GM18498 (cell line): Measurements from ENCODE around the gene HOXA6.

Experiments used
- ATAC-seq: cut with Tn5 transposase; IDR thresholded peaks from one replicate; pipeline ENCODE4 v1.9.1; 2021; ENCODE audit warnings: mild to moderate bottlenecking, moderate library complexity; ENCODE audit not compliant: unreplicated experiment

HOXA6 gene

GRCh38 chr7:27100694-27101170, 46.8 kb downstream of the HOXA6 start:
- ATAC-seq = no peak

GRCh38 chr7:27099453-27100370, 47.9 kb downstream of the HOXA6 start:
- ATAC-seq = no peak

GRCh38 chr7:27098578-27099451, 48.8 kb downstream of the HOXA6 start:
- ATAC-seq = no peak

GRCh38 chr7:27097686-27098577, 49.6 kb downstream of the HOXA6 start:
- no peak for ATAC-seq

GRCh38 chr7:27096768-27097514, 50.6 kb downstream of the HOXA6 start:
- ATAC-seq = no peak

GRCh38 chr7:27095897-27096767, 51.4 kb downstream of the HOXA6 start, which contains the start of gene HOXA1:
HOXA1 (minus strand) TSS chr7:27096000; CDS start chr7:27095912, 88 bp downstream.
- ATAC-seq = peak; percentile 92
